PC-9 (cell line): ENCODE results near the gene SECTM1. TPM values are rescaled to one million over a fixed set of nuclear protein-coding genes. Genes with fewer than 3 reads are reported as not detected.
"Not testable (repeated sequence)": the region's sequence is repeated elsewhere in the genome, so short reads cannot be mapped to it uniquely, and the experiment has no call there.

Source experiments
- Bru-seq: library from RNA; stranded (reverse); fragments of 400-500 nt; gene quantifications from one replicate; lab custom pipeline; 2021; lab: Mats Ljungman, UMichigan
- BruChase-seq, 2 experiments: library from RNA; stranded (reverse); fragments of 400-500 nt; gene quantifications; one replicate each; lab custom pipeline; 2021; lab: Mats Ljungman, UMichigan
- BruUV-seq: library from RNA; stranded (reverse); fragments of 400-500 nt; replicated peaks from 2 replicates; lab custom pipeline; 2021; lab: Mats Ljungman, UMichigan
- CTCF ChIA-PET: fragments of 300-600 bp; sonication (Branson Sonifier 250); formaldehyde crosslinking; loops from one replicate; lab custom pipeline; 2022; ENCODE audit warnings: antibody characterized with exemption; lab: Charles Lee
- POLR2A ChIA-PET: fragments of 300-600 bp; sonication (Branson Sonifier 250); formaldehyde crosslinking; loops from one replicate; lab custom pipeline; 2022; ENCODE audit warnings: antibody characterized with exemption; ENCODE audit not compliant: unreplicated experiment; lab: Charles Lee
- DNase-seq, 2 experiments: peaks; one replicate each; pipeline versions ENCODE4 v3.0.0 to v3.0.0-alpha.2; 2015 to 2022; ENCODE audit warnings: mixed read lengths in 1 of 2
- H2AFZ ChIP-seq: fragments of 200-600 bp; sonication (generic); 2 replicates; pipeline ENCODE4 v1.8.1; 2017; ENCODE audit warnings: antibody characterized with exemption
- H3F3A ChIP-seq: fragments of 200-600 bp; sonication (generic); 2 replicates; pipeline ENCODE4 v1.8.1; 2017; ENCODE audit warnings: antibody characterized with exemption, mild to moderate bottlenecking, low read depth; ENCODE audit not compliant: insufficient read depth
- H3K27ac ChIP-seq: fragments of 200-600 bp; sonication (generic); 2 replicates; pipeline ENCODE4 v1.6.1; 2016; ENCODE audit warnings: mixed run types
- H3K27me3 ChIP-seq: fragments of 200-600 bp; sonication (generic); 2 replicates; pipeline ENCODE4 v1.6.1; 2016; ENCODE audit warnings: low read depth, mixed run types; ENCODE audit not compliant: insufficient read depth
- H3K36me3 ChIP-seq: fragments of 200-600 bp; sonication (generic); 2 replicates; pipeline ENCODE4 v1.6.1; 2016; ENCODE audit warnings: low read depth, mixed run types
- H3K4me1 ChIP-seq: fragments of 200-600 bp; sonication (generic); replicated peaks from 2 replicates; pipeline ENCODE4 v1.6.1; 2016; ENCODE audit warnings: mixed run types; ENCODE audit not compliant: insufficient read depth
- H3K4me2 ChIP-seq: fragments of 200-600 bp; sonication (generic); 2 replicates; pipeline ENCODE4 v1.6.1; 2017; ENCODE audit warnings: mixed run types
- H3K4me3 ChIP-seq: fragments of 200-600 bp; sonication (generic); 2 replicates; pipeline ENCODE4 v1.6.1; 2016; ENCODE audit warnings: mixed run types
- H3K79me2 ChIP-seq: fragments of 200-600 bp; sonication (generic); 2 replicates; pipeline ENCODE4 v1.6.1; 2017; ENCODE audit warnings: low read depth, mixed run types
- H3K9me2 ChIP-seq: fragments of 200-600 bp; sonication (generic); 2 replicates; pipeline ENCODE4 v1.8.1; 2017; ENCODE audit warnings: mild to moderate bottlenecking; ENCODE audit not compliant: insufficient read depth
- H3K9me3 ChIP-seq: fragments of 200-600 bp; sonication (generic); 2 replicates; pipeline ENCODE4 v1.8.1; 2016; ENCODE audit warnings: low read depth; ENCODE audit not compliant: insufficient read depth
- H4K20me1 ChIP-seq: fragments of 200-600 bp; sonication (generic); 2 replicates; pipeline ENCODE4 v1.8.1; 2017; ENCODE audit not compliant: insufficient read depth
- CTCF ChIP-seq: fragments of 200-600 bp; sonication (generic); conservative IDR thresholded peaks from 2 replicates; pipeline ENCODE4 v1.6.1; 2017; ENCODE audit warnings: mixed run types, antibody characterized with exemption, mild to moderate bottlenecking, moderate library complexity
- EZH2 ChIP-seq: fragments of 200-600 bp; sonication (generic); IDR thresholded peaks from 2 replicates; pipeline ENCODE4 v1.8.0; 2017; ENCODE audit warnings: antibody characterized with exemption, low read depth
- intact Hi-C: fragments of 100-400 bp; cut with micrococcal nuclease; formaldehyde crosslinking; loops from one replicate; pipeline ENCODE4 v1.10.0; 2022; ENCODE audit not compliant: unreplicated experiment
- long read RNA-seq: library from polyadenylated mRNA; stranded (forward); transcript quantifications from one replicate; pipeline ENCODE4 v2.0.0, GENCODE V29; 2022
- total RNA-seq: library from RNA; stranded (reverse); gene quantifications from 2 replicates; pipeline ENCODE4 v1.2.3, GENCODE V29; 2021

SECTM1 gene
- total RNA-seq (3.6 and 6.3 TPM in 2 replicates), Bru-seq, nascent RNA (percentile 14 among the genes with signal in this experiment), BruChase-seq, experiment 1, labeled RNA remaining after a 2-hour chase (percentile 29 among the genes with signal in this experiment), BruChase-seq, experiment 2, labeled RNA remaining after a 6-hour chase (percentile 30 among the genes with signal in this experiment)
- long read RNA-seq, partial matches to known transcripts, result 5 of 6 reads
- long read RNA-seq, other reads (novel, unspliced or antisense), result 1 of 6 reads

GRCh38 chr17:82333279-82334171 is at the start of gene SECTM1:
Gene SECTM1, minus strand, starts transcription at chr17:82333766. Its CDS starts 6,526 bp downstream, at chr17:82327240.
- no peaks in the 10 kb centered on the region for H3K79me2 ChIP-seq
- H3K4me1 ChIP-seq, result peaks cover 6% of the 10 kb centered on the region
- no peak within 1 kb of the TSS for H3K27ac ChIP-seq
- CTCF ChIA-PET, result interaction anchor here (0.6 kb wide), 1 partner anchor 92 kb away, joined by 3 read pairs; no protein-coding TSS in a partner anchor
- DNase-seq, result peak in 1 of 2 experiments; percentile 29
- no peaks in the 10 kb centered on the region; the same call in 1 of the 2 replicates for H3F3A ChIP-seq
- intact Hi-C loops, result loop anchor here (5.0 to 10.0 kb wide), 3 partner anchors 49 to 229 kb away; no protein-coding TSS in a partner anchor
- no peaks in the 10 kb centered on the region for H3K27me3 ChIP-seq
- H3K9me2 ChIP-seq, result no peaks in the 10 kb centered on the region
- TF ChIP-seq EZH2 (no peak), CTCF (no peak)
- H3K4me2 ChIP-seq, result peak within 1 kb of the TSS; percentile 96
- no TSS peak for BruUV-seq
- H2AFZ ChIP-seq, result peak within 1 kb of the TSS; percentile 66
- H3K36me3 ChIP-seq, result no peaks in the 10 kb centered on the region
- POLR2A ChIA-PET, result interaction anchor here (0.6 to 0.7 kb wide), 5 partner anchors 41 to 128 kb away, joined by 3 to 10 read pairs (median 6); no protein-coding TSS in a partner anchor
- H3K9me3 ChIP-seq, result no peaks in the 10 kb centered on the region
- no peaks in the 10 kb centered on the region for H4K20me1 ChIP-seq
- H3K4me3 ChIP-seq, result peak within 1 kb of the TSS; percentile 58

GRCh38 chr17:82382933-82383255 is 49.3 kb upstream of the SECTM1 start:
- BruUV-seq, result no TSS peak
- H3K9me2 ChIP-seq, result no peaks in the 10 kb centered on the region
- H2AFZ ChIP-seq, result no peak overlapping the region
- no peak overlapping the region for H3K27ac ChIP-seq
- H3K9me3 ChIP-seq, result no peaks in the 10 kb centered on the region
- ChIA-PET POLR2A (no interaction called here), CTCF (no interaction called here)
- no peak overlapping the region for H3K4me2 ChIP-seq
- intact Hi-C loops, result no loop called here
- no peaks in the 10 kb centered on the region for H3K36me3 ChIP-seq
- H3K4me1 ChIP-seq, result no peaks in the 10 kb centered on the region; the same call in 1 of the 2 replicates
- H3F3A ChIP-seq, result no peaks in the 10 kb centered on the region
- H3K79me2 ChIP-seq, result no peaks in the 10 kb centered on the region
- no peak for DNase-seq
- H3K4me3 ChIP-seq, result no peak overlapping the region
- no peaks in the 10 kb centered on the region; the same call in 1 of the 2 replicates for H4K20me1 ChIP-seq
- no peak for TF ChIP-seq EZH2
- peaks cover 3% of the 10 kb centered on the region; the same call in 1 of the 2 replicates for H3K27me3 ChIP-seq

GRCh38 chr17:82382220-82382932 is 48.8 kb upstream of the SECTM1 start:
- H3K27me3 ChIP-seq, H2AFZ ChIP-seq, H3K36me3 ChIP-seq, H3K4me3 ChIP-seq, H3K4me1 ChIP-seq, H3K9me3 ChIP-seq, H3K79me2 ChIP-seq, H3F3A ChIP-seq, POLR2A ChIA-PET, intact Hi-C loops, H3K9me2 ChIP-seq, H4K20me1 ChIP-seq, BruUV-seq, CTCF ChIA-PET, H3K4me2 ChIP-seq, DNase-seq, H3K27ac ChIP-seq: not testable (repeated sequence)

- H3K4me3 ChIP-seq, DNase-seq, H3K4me2 ChIP-seq, H3K9me2 ChIP-seq, H3K36me3 ChIP-seq, H3K4me1 ChIP-seq, H3K79me2 ChIP-seq, BruUV-seq, intact Hi-C loops, H4K20me1 ChIP-seq, H3K27ac ChIP-seq, H3K9me3 ChIP-seq, H3K27me3 ChIP-seq, H3F3A ChIP-seq, H2AFZ ChIP-seq: not testable (repeated sequence)
- POLR2A ChIA-PET, result interaction anchor here (0.6 kb wide), 1 partner anchor 15 kb away, joined by 8 read pairs; no protein-coding TSS in a partner anchor
- CTCF ChIA-PET, result interaction anchor here (0.6 kb wide), 1 partner anchor 1963 kb away, joined by 4 read pairs; no protein-coding TSS in a partner anchor
Measured at GRCh38 chr17:82381703-82382009, 48.1 kb upstream of the SECTM1 start.
